Mesenchymal stem cell (in vitro differentiated cells and primary cell): ENCODE data around the gene SRGAP2C.
"Not testable (repeated sequence)": the region's sequence is repeated elsewhere in the genome, so short reads cannot be mapped to it uniquely, and the experiment has no call there.

Source experiments
- DNase-seq: peaks from one replicate; pipeline ENCODE4 v3.0.0-alpha.2; 2013
- H2AFZ ChIP-seq: one replicate; pipeline ENCODE4 v1.6.1; 2013; ENCODE audit warnings: low read depth, mild to moderate bottlenecking, control low read depth, inconsistent platforms, low read length, moderate library complexity
- H2AK5ac ChIP-seq: 2 replicates; pipeline ENCODE4 v1.6.1; 2013; ENCODE audit warnings: low read length, moderate library complexity, mild to moderate bottlenecking, inconsistent platforms; ENCODE audit not compliant: severe bottlenecking
- H2BK120ac ChIP-seq: one replicate; pipeline ENCODE4 v1.6.1; 2013; ENCODE audit warnings: low read depth, mild to moderate bottlenecking, inconsistent platforms, low read length, moderate library complexity
- H2BK12ac ChIP-seq, 2 experiments: one replicate each; pipeline ENCODE4 v1.6.1; 2013; ENCODE audit warnings: inconsistent platforms in 2 of 2, low read length in 2 of 2, mild to moderate bottlenecking in 2 of 2, moderate library complexity in 2 of 2, control low read depth in 1 of 2
- H2BK15ac ChIP-seq: one replicate; pipeline ENCODE4 v1.6.1; 2013; ENCODE audit warnings: mild to moderate bottlenecking, low read depth, inconsistent platforms; ENCODE audit not compliant: poor library complexity, severe bottlenecking
- H2BK5ac ChIP-seq: 2 replicates; pipeline ENCODE4 v1.6.1; 2013; ENCODE audit warnings: low read depth, mild to moderate bottlenecking, low read length, control low read depth, inconsistent platforms; ENCODE audit not compliant: poor library complexity, severe bottlenecking
- H3K14ac ChIP-seq, 2 experiments: one replicate each; pipeline ENCODE4 v1.6.1; 2013; ENCODE audit warnings: inconsistent platforms in 2 of 2, low read length in 2 of 2, control low read depth in 1 of 2, mild to moderate bottlenecking in 1 of 2, moderate library complexity in 1 of 2
- H3K18ac ChIP-seq, 2 experiments: one replicate each; pipeline ENCODE4 v1.6.1; 2013; ENCODE audit warnings: inconsistent platforms in 2 of 2, low read length in 2 of 2, control low read depth in 1 of 2, low read depth in 1 of 2, mild to moderate bottlenecking in 1 of 2
- H3K23ac ChIP-seq, 2 experiments: one replicate each; pipeline ENCODE4 v1.6.1; 2013; ENCODE audit warnings: inconsistent platforms in 2 of 2, low read length in 2 of 2, mild to moderate bottlenecking in 2 of 2, moderate library complexity in 2 of 2, control low read depth in 1 of 2
- H3K27ac ChIP-seq: 2 replicates; pipeline ENCODE4 v1.5.1; 2013; ENCODE audit warnings: mild to moderate bottlenecking, moderate library complexity, low read length, control low read depth, inconsistent platforms; ENCODE audit not compliant: poor library complexity, severe bottlenecking
- H3K27me3 ChIP-seq, 2 experiments: 2 replicates each; pipeline versions ENCODE4 v1.6.1 to v1.7.0; 2013; ENCODE audit warnings: low read length in 2 of 2, mild to moderate bottlenecking in 2 of 2, moderate library complexity in 2 of 2, control low read depth in 1 of 2, inconsistent platforms in 1 of 2; ENCODE audit not compliant: control insufficient read depth in 1 of 2, insufficient read depth in 1 of 2
- H3K36me3 ChIP-seq, 2 experiments: 2 replicates each; pipeline versions ENCODE4 v1.6.1 to v1.7.0; 2013; ENCODE audit warnings: low read length in 2 of 2, control low read depth in 1 of 2, inconsistent platforms in 1 of 2, low read depth in 1 of 2, mild to moderate bottlenecking in 1 of 2; ENCODE audit not compliant: insufficient read depth in 2 of 2, control insufficient read depth in 1 of 2
- H3K4ac ChIP-seq, 2 experiments: one replicate each; pipeline ENCODE4 v1.6.1; 2013; ENCODE audit warnings: inconsistent platforms in 2 of 2, low read length in 2 of 2, mild to moderate bottlenecking in 2 of 2, moderate library complexity in 2 of 2, control low read depth in 1 of 2, low read depth in 1 of 2
- H3K4me1 ChIP-seq: 2 replicates; pipeline ENCODE4 v1.6.1; 2013; ENCODE audit warnings: low read depth, low read length, control low read depth; ENCODE audit not compliant: control insufficient read depth, insufficient read depth
- H3K4me2 ChIP-seq: 2 replicates; pipeline ENCODE4 v1.6.1; 2013; ENCODE audit warnings: low read length, mild to moderate bottlenecking, inconsistent platforms; ENCODE audit not compliant: poor library complexity, severe bottlenecking
- H3K4me3 ChIP-seq, 2 experiments: 2 replicates each; pipeline versions ENCODE4 v1.5.1 to v1.7.0; 2013; ENCODE audit warnings: low read length in 2 of 2, mild to moderate bottlenecking in 2 of 2, control low read depth in 1 of 2, low read depth in 1 of 2; ENCODE audit not compliant: insufficient read depth in 1 of 2
- H3K79me1 ChIP-seq: replicated peaks from 2 replicates; pipeline ENCODE4 v1.6.1; 2013; ENCODE audit warnings: mild to moderate bottlenecking, control low read depth, low read length, inconsistent platforms; ENCODE audit not compliant: poor library complexity, severe bottlenecking
- H3K9ac ChIP-seq: 2 replicates; pipeline ENCODE4 v1.7.0; 2013; ENCODE audit warnings: mild to moderate bottlenecking, low read length, moderate library complexity
- H3K9me3 ChIP-seq: 2 replicates; pipeline ENCODE4 v1.7.0; 2013; ENCODE audit warnings: mild to moderate bottlenecking, low read length; ENCODE audit not compliant: control insufficient read depth
- H4K8ac ChIP-seq: one replicate; pipeline ENCODE4 v1.6.1; 2013; ENCODE audit warnings: inconsistent platforms, mild to moderate bottlenecking, low read length, moderate library complexity
- H4K91ac ChIP-seq: one replicate; pipeline ENCODE4 v1.6.1; 2013; ENCODE audit warnings: mild to moderate bottlenecking, low read length, inconsistent platforms
- WGBS: methylation state at CpG from one replicate; pipeline ENCODE4 v1.1.7; 2013; ENCODE audit warnings: mixed read lengths; 5-methylcytosine and 5-hydroxymethylcytosine counted together

The SRGAP2C gene

DNA sequence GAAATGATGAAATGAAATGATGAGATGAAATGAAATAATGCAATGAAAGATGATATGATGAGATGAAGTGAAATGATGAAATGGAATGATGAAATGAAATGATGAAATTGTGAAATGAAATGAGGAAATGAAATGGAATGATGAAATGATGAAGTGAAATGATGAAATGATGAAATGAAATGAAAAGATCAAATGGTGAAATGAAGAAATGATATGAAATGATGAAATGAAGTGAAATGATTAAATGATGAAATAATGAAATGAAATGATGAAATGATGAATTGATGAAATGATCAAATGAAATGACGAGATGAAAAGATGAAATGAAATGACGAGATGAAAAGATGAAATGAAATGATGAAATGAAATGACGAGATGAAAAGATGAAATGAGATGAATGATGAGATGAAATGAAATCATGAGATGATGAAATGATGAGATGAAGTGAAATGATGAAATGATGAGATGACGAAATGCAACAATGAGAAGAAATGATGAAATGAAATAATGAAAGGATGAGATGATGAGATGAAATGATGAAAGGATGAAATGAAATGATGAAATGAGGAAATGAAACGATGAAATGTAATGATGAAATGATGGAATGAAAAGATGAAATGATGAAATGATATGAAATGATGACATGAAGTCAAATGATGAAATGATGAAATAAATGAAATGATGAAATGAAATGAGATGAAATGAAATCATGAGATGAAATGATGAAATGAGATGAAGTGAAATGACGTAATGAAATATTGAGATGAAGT, 216.0 kb downstream of the SRGAP2C start:
- H2AFZ ChIP-seq, H3K27me3 ChIP-seq, H4K91ac ChIP-seq, H3K9ac ChIP-seq, H3K79me1 ChIP-seq, H2BK15ac ChIP-seq, H2BK120ac ChIP-seq, H3K23ac ChIP-seq, H3K9me3 ChIP-seq, H4K8ac ChIP-seq, H3K4me3 ChIP-seq, H3K4ac ChIP-seq, H3K4me1 ChIP-seq, H3K14ac ChIP-seq, H3K36me3 ChIP-seq, H2AK5ac ChIP-seq, H2BK12ac ChIP-seq, H3K27ac ChIP-seq, H2BK5ac ChIP-seq, H3K4me2 ChIP-seq, H3K18ac ChIP-seq, DNase-seq: not testable (repeated sequence)
- WGBS: 75% methylated on average over 6 of the region's 6 CpGs

DNA sequence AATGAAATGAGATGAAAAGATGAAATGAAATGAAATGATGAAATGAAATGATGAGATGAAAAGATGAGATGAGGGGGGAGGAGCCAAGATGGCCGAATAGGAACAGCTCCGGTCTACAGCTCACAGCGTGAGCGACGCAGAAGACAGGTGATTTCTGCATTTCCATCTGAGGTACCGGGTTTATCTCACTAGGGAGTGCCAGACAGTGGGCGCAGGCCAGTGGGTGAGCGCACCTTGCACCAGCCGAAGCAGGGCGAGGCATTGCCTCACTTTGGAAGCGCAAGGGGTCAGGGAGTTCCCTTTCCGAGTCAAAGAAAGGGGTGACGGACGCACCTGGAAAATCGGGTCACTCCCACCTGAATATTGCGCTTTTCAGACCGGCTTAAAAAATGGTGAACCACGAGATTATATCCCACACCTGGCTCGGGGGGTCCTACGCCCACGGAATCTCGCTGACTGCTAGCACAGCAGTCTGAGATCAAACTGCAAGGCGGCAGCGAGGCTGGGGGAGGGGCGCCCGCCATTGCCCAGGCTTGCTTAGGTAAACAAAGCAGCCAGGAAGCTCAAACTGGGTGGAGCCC, 216.7 kb downstream of the SRGAP2C start:
- not testable (repeated sequence) for H3K27ac ChIP-seq, H3K4me2 ChIP-seq, H2BK120ac ChIP-seq, H3K9me3 ChIP-seq, H3K27me3 ChIP-seq, H2BK12ac ChIP-seq, H2BK5ac ChIP-seq, H3K9ac ChIP-seq, H3K18ac ChIP-seq, DNase-seq, H3K4me1 ChIP-seq, H3K4me3 ChIP-seq, H2AFZ ChIP-seq, H2AK5ac ChIP-seq, H3K23ac ChIP-seq, H2BK15ac ChIP-seq, H4K91ac ChIP-seq, H4K8ac ChIP-seq, H3K4ac ChIP-seq, H3K36me3 ChIP-seq, H3K79me1 ChIP-seq, H3K14ac ChIP-seq
- 45% methylated on average over 19 of the region's 26 CpGs for WGBS

GRCh38 chr1:121403254-121403653, 218.5 kb downstream of the SRGAP2C start:
- not testable (repeated sequence) for H2BK120ac ChIP-seq, H3K23ac ChIP-seq, H3K79me1 ChIP-seq, H2BK5ac ChIP-seq, H2BK15ac ChIP-seq, H4K91ac ChIP-seq, H3K4ac ChIP-seq, H2AFZ ChIP-seq, H3K4me3 ChIP-seq, H3K14ac ChIP-seq, H3K18ac ChIP-seq, H3K9me3 ChIP-seq, H4K8ac ChIP-seq, H3K27ac ChIP-seq, DNase-seq, H3K9ac ChIP-seq, H3K4me1 ChIP-seq, H3K27me3 ChIP-seq, H3K4me2 ChIP-seq, H3K36me3 ChIP-seq, H2AK5ac ChIP-seq, H2BK12ac ChIP-seq
- no CpG with 5 or more reads among the region's 7 CpGs for WGBS

- 100% methylated on average over 1 of the region's 1 CpG for WGBS
- Histone ChIP-seq H3K9me3 (no peaks in the 10 kb centered on the region), H2BK120ac (no peak overlapping the region), H3K27ac (no peak overlapping the region), H3K36me3 (no peaks in the 10 kb centered on the region), H4K8ac (no peak overlapping the region), H3K27me3 (no peaks in the 10 kb centered on the region), H3K4ac (no peak overlapping the region), H3K79me1 (no peaks in the 10 kb centered on the region), H2BK15ac (no peak overlapping the region), H3K14ac (no peak overlapping the region), H3K9ac (no peak overlapping the region), H3K4me2 (no peak overlapping the region), H3K23ac (no peak overlapping the region), H2AFZ (no peak overlapping the region), H4K91ac (no peak overlapping the region), H2BK12ac (no peak overlapping the region), H3K18ac (no peak overlapping the region), H3K4me1 (no peaks in the 10 kb centered on the region), H2AK5ac (no peak overlapping the region), H2BK5ac (no peak overlapping the region), H3K4me3 (no peak overlapping the region)
- DNase-seq: no peak
Observed at GRCh38 chr1:121408354-121408753, 223.6 kb downstream of the SRGAP2C start.
